HepG2 (cell line): ENCODE results near the gene NUDT22. TPM values are rescaled to one million over a fixed set of nuclear protein-coding genes. Genes with fewer than 3 reads are reported as not detected.
A peak's percentile ranks its signal among the peaks of the same experiment; 100 is the strongest.

Experiments used
- DR1 ChIP-seq: sonication (generic); formaldehyde crosslinking; IDR thresholded peaks from 2 replicates; pipeline ENCODE4 v1.8.0; 2021; ENCODE audit warnings: mild to moderate bottlenecking, missing genetic modification reagents, inconsistent platforms
- HDAC2 ChIP-seq: sonication (generic); formaldehyde crosslinking; IDR thresholded peaks from 2 replicates; pipeline ENCODE4 v1.4.0; 2020; ENCODE audit warnings: missing genetic modification reagents
- KDM4B ChIP-seq: sonication (generic); formaldehyde crosslinking; IDR thresholded peaks from 2 replicates; pipeline ENCODE4 v1.4.0; 2020; ENCODE audit warnings: missing genetic modification reagents
- NFE2L1 ChIP-seq: sonication (generic); formaldehyde crosslinking; IDR thresholded peaks from 2 replicates; pipeline ENCODE4 v1.4.0; 2020; ENCODE audit warnings: missing genetic modification reagents, mild to moderate bottlenecking, borderline replicate concordance
- POLR2A ChIP-seq, 2 experiments: IDR thresholded peaks; 2 replicates each; pipeline ENCODE4 v1.6.1; 2011; ENCODE audit warnings: low read depth in 2 of 2, low read length in 2 of 2, mild to moderate bottlenecking in 1 of 2, moderate library complexity in 1 of 2; ENCODE audit not compliant: insufficient read depth in 1 of 2
- SMARCC2 ChIP-seq: fragments of 450-650 bp; IDR thresholded peaks from 2 replicates; pipeline ENCODE4 v1.6.1; 2017; ENCODE audit warnings: antibody characterized with exemption, mild to moderate bottlenecking
- ZIK1 ChIP-seq: sonication (generic); formaldehyde crosslinking; IDR thresholded peaks from 2 replicates; pipeline ENCODE4 v1.5.0; 2020; ENCODE audit warnings: mild to moderate bottlenecking, low read depth, missing genetic modification reagents, borderline replicate concordance
- ZMYM2 ChIP-seq: sonication (generic); formaldehyde crosslinking; IDR thresholded peaks from 2 replicates; pipeline ENCODE4 v1.8.0; 2022; ENCODE audit warnings: mild to moderate bottlenecking, missing genetic modification reagents
- ZNF772 ChIP-seq: sonication (generic); formaldehyde crosslinking; IDR thresholded peaks from 2 replicates; pipeline ENCODE4 v1.5.0; 2020; ENCODE audit warnings: mild to moderate bottlenecking, missing genetic modification reagents
- polyA plus RNA-seq, 8 experiments: library from polyadenylated mRNA; depleted of rRNA in 3 of 8; stranded (reverse) in 7 of 8; unstranded in 1 of 8; fragments of >200 nt; fragmentation: Illumina TruSeq in 4 of 8; extraction: Trizol in 4 of 8; gene quantifications; 2 replicates each; pipeline versions ENCODE4 v1.2.1 to v1.2.3, GENCODE V29; 2011 to 2016; ENCODE audit warnings: low read depth in 4 of 8, missing spikeins in 1 of 8, mixed read lengths in 1 of 8; ENCODE audit not compliant: insufficient read depth in 1 of 8
- total RNA-seq, 5 experiments: library from RNA; depleted of rRNA; stranded (reverse); fragments of >200 nt; fragmentation: Illumina TruSeq; extraction: Trizol; gene quantifications; 2 replicates each; pipeline ENCODE4 v1.2.3, GENCODE V29; 2016; ENCODE audit warnings: low read depth in 1 of 5
- TF ChIP-seq, protein P1 (sequence below), 2 experiments: fragments of 450-650 bp in 1 of 2; sonication (generic) in 1 of 2; formaldehyde crosslinking in 1 of 2; IDR thresholded peaks; 2 replicates each; pipeline versions ENCODE4 v1.6.1 to v1.8.0; 2016 to 2022; ENCODE audit warnings: antibody characterized with exemption in 1 of 2, mild to moderate bottlenecking in 1 of 2, missing genetic modification reagents in 1 of 2
- TF ChIP-seq, protein P2 (sequence below): sonication (generic); formaldehyde crosslinking; IDR thresholded peaks from 2 replicates; pipeline ENCODE4 v1.4.0; 2020; ENCODE audit warnings: mild to moderate bottlenecking, missing genetic modification reagents

Gene NUDT22
- total and polyA plus RNA-seq, 2 of the 13 experiments (the other 11 are each of a cell fraction or from before 2014, with no cell fraction given), result 33.5 to 39.8 TPM

DNA sequence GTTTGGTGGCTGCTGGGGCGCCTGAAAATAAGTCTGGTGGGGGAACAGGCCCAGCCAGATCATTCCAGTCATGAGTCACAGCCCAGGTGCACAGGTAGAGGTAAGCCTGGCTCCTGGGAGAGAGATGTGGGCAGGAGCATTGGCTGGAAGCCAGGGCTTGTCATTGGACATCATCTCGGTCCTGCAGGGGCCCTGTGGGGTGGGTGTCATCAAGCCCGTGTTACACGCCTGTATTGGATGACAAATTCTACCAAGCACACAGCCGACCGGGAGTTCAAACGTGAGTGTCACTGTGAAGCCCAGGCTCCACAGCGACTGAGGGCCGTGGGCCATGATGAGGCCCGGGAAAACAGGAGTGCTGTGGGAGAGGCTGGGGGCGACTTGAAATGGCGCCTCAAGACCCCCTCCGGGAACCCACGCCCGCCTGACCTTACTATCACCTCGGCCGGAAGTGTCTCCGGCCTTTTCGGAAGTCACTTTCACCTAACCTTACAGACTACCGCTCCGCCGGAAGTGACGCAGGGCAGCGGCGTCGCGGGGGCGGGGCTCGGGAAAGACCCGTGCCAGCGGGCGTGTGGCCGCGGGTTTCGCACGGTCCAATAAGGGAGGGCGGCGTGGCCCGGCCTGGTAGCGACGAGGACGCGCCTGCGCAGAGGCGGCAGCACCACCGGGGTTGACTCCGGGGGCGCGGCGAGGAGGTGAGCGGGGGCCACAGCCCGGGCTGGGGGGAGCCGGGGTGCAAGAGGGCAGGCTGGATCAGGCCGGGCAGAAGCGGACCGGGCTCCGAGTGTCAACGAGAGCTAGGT, 14.6 kb downstream of the NUDT22 start, which contains the start of gene FKBP2 (continued):
- TF ChIP-seq, protein P1, sequence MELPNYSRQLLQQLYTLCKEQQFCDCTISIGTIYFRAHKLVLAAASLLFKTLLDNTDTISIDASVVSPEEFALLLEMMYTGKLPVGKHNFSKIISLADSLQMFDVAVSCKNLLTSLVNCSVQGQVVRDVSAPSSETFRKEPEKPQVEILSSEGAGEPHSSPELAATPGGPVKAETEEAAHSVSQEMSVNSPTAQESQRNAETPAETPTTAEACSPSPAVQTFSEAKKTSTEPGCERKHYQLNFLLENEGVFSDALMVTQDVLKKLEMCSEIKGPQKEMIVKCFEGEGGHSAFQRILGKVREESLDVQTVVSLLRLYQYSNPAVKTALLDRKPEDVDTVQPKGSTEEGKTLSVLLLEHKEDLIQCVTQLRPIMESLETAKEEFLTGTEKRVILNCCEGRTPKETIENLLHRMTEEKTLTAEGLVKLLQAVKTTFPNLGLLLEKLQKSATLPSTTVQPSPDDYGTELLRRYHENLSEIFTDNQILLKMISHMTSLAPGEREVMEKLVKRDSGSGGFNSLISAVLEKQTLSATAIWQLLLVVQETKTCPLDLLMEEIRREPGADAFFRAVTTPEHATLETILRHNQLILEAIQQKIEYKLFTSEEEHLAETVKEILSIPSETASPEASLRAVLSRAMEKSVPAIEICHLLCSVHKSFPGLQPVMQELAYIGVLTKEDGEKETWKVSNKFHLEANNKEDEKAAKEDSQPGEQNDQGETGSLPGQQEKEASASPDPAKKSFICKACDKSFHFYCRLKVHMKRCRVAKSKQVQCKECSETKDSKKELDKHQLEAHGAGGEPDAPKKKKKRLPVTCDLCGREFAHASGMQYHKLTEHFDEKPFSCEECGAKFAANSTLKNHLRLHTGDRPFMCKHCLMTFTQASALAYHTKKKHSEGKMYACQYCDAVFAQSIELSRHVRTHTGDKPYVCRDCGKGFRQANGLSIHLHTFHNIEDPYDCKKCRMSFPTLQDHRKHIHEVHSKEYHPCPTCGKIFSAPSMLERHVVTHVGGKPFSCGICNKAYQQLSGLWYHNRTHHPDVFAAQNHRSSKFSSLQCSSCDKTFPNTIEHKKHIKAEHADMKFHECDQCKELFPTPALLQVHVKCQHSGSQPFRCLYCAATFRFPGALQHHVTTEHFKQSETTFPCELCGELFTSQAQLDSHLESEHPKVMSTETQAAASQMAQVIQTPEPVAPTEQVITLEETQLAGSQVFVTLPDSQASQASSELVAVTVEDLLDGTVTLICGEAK (IDR thresholded peaks at IDR 0.05), result peak; percentile 61
- TF ChIP-seq, protein P1 (CRISPR knock-in tag; IDR thresholded peaks at IDR 0.05), result no peak
- TF ChIP-seq, protein P2, sequence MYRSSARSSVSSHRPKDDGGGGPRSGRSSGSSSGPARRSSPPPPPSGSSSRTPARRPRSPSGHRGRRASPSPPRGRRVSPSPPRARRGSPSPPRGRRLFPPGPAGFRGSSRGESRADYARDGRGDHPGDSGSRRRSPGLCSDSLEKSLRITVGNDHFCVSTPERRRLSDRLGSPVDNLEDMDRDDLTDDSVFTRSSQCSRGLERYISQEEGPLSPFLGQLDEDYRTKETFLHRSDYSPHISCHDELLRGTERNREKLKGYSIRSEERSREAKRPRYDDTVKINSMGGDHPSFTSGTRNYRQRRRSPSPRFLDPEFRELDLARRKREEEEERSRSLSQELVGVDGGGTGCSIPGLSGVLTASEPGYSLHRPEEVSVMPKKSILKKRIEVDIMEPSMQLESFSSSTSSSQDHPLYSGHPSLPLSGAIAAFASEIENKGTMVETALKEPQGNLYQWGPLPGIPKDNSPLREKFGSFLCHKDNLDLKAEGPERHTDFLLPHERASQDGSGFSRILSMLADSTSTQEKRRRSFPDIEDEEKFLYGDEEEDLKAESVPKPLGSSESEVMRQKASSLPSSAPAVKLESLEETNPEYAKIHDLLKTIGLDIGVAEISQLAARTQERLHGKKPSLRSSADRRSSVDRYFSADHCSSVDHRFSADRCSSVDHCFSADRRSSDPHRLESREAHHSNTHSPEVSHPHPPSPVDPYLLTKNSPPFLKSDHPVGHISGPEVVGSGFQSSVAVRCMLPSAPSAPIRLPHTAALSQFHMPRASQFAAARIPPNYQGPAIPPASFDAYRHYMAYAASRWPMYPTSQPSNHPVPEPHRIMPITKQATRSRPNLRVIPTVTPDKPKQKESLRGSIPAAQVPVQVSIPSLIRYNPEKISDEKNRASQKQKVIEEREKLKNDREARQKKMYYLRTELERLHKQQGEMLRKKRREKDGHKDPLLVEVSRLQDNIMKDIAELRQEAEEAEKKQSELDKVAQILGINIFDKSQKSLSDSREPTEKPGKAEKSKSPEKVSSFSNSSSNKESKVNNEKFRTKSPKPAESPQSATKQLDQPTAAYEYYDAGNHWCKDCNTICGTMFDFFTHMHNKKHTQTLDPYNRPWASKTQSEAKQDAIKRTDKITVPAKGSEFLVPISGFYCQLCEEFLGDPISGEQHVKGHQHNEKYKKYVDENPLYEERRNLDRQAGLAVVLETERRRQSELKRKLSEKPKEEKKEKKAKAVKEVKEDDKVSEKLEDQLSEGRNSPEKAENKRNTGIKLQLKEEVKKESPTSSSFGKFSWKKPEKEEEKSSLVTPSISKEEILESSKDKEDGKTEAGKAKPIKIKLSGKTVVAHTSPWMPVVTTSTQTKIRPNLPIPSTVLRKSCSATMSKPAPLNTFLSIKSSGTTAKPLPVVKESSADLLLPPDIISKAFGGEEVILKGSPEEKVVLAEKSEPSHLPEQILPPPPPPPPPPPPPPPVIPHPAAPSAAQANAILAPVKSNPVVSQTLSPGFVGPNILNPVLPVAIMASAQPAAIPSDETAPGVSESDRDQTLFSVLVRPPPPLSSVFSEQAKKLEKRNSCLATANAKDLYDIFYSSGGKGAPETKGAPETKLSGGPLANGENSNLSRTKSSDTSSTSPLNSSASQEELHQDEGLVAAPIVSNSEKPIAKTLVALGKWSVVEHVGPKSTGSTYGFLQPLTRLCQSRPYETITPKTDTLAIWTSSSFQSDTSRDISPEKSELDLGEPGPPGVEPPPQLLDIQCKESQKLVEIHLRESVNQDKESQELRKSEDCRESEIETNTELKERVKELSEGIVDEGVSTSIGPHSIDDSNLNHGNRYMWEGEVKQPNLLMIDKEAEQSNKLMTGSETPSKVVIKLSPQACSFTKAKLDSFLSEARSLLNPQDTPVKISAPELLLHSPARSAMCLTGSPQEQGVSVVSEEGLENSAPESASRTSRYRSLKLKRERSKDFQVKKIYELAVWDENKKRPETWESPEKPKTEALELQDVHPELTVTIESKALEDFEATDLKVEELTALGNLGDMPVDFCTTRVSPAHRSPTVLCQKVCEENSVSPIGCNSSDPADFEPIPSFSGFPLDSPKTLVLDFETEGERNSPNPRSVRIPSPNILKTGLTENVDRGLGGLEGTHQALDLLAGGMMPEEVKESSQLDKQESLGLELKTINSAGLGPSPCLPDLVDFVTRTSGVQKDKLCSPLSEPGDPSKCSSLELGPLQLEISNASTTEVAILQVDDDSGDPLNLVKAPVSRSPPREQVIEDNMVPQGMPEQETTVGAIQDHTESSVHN (CRISPR knock-in tag), result peak; percentile 28; the same call in 1 of the 2 replicates
- TF ChIP-seq ZNF772 (no peak), SMARCC2 (no peak), HDAC2 (CRISPR knock-in tag) (peak; percentile 60; the same call in 1 of the 2 replicates), NFE2L1 (CRISPR knock-in tag) (0 out of 2 replicates have a peak, but pooled peaks have one; percentile 16), ZMYM2 (0 out of 2 replicates have a peak, but pooled peaks have one; percentile 26), ZIK1 (no peak), KDM4B (CRISPR knock-in tag) (no peak), DR1 (CRISPR knock-in tag) (peak; percentile 83), POLR2A (IDR thresholded peaks at IDR 0.05; ENCODE audit: insufficient read depth in 1 of 2, low read depth in 2 of 2, low read length in 2 of 2) (peak in 1 of 2 experiments; percentile 88; a peak in 2 of 4 replicates)
